MCF 10A (cell line): ENCODE data around the gene TSEN54. TPM values are rescaled to one million over a fixed set of nuclear protein-coding genes. Genes with fewer than 3 reads are reported as not detected.
A peak's percentile ranks its signal among the peaks of the same experiment; 100 is the strongest.

ENCODE experiments used
- BruUV-seq: library from RNA; stranded (reverse); fragments of 400-500 nt; replicated peaks from 2 replicates; lab custom pipeline; 2021; lab: Mats Ljungman, UMichigan
- CTCF ChIA-PET: fragments of 300-600 bp; sonication (Branson Sonifier 250); formaldehyde crosslinking; extraction: SDS; loops from one replicate; lab custom pipeline; 2021; ENCODE audit warnings: antibody characterized with exemption, inconsistent platforms; lab: Yijun Ruan, JAX
- POLR2A ChIA-PET: fragments of 300-600, 350-650 bp; sonication (Branson Sonifier 250); formaldehyde crosslinking; extraction: SDS; loops from one replicate; lab custom pipeline; 2020; ENCODE audit warnings: antibody characterized with exemption, inconsistent platforms; lab: Yijun Ruan, JAX
- DNase-seq: peaks from one replicate; pipeline ENCODE4 v3.0.0-alpha.2; 2018; ENCODE audit not compliant: unreplicated experiment
- H3K27ac Mint-ChIP-seq: one replicate; pipeline ENCODE4 v1.8.0; 2022; ENCODE audit warnings: mild to moderate bottlenecking, low read depth, mixed read lengths; ENCODE audit not compliant: unreplicated experiment
- H3K27me3 Mint-ChIP-seq: one replicate; pipeline ENCODE4 v1.8.0; 2022; ENCODE audit warnings: mixed read lengths; ENCODE audit not compliant: insufficient read depth, unreplicated experiment
- H3K36me3 Mint-ChIP-seq: one replicate; pipeline ENCODE4 v1.8.0; 2022; ENCODE audit warnings: mild to moderate bottlenecking, moderate library complexity, mixed read lengths; ENCODE audit not compliant: insufficient read depth, unreplicated experiment
- H3K4me1 Mint-ChIP-seq: one replicate; pipeline ENCODE4 v1.8.0; 2022; ENCODE audit warnings: mixed read lengths; ENCODE audit not compliant: insufficient read depth, unreplicated experiment
- H3K4me3 Mint-ChIP-seq: one replicate; pipeline ENCODE4 v1.8.0; 2022; ENCODE audit warnings: mild to moderate bottlenecking, moderate library complexity, mixed read lengths; ENCODE audit not compliant: unreplicated experiment
- H3K9me3 Mint-ChIP-seq: one replicate; pipeline ENCODE4 v1.8.0; 2022; ENCODE audit warnings: mixed read lengths; ENCODE audit not compliant: unreplicated experiment
- intact Hi-C: fragments of 100-400 bp; cut with micrococcal nuclease; formaldehyde crosslinking; loops from 2 replicates; pipeline ENCODE4 v1.14.1; 2022
- total RNA-seq: library from RNA; stranded (reverse); gene quantifications from 2 replicates; pipeline ENCODE4 v1.2.3, GENCODE V29; 2022
- TF ChIP-seq, protein P1 (sequence below): fragments of 200-600 bp; IDR thresholded peaks from one replicate; pipeline ENCODE4 v1.8.0; 2022; ENCODE audit warnings: antibody characterized with exemption, mild to moderate bottlenecking; ENCODE audit not compliant: unreplicated experiment

TSEN54 gene
- total RNA-seq, 1 experiment from 2014 or later = 13.3 TPM

DNA sequence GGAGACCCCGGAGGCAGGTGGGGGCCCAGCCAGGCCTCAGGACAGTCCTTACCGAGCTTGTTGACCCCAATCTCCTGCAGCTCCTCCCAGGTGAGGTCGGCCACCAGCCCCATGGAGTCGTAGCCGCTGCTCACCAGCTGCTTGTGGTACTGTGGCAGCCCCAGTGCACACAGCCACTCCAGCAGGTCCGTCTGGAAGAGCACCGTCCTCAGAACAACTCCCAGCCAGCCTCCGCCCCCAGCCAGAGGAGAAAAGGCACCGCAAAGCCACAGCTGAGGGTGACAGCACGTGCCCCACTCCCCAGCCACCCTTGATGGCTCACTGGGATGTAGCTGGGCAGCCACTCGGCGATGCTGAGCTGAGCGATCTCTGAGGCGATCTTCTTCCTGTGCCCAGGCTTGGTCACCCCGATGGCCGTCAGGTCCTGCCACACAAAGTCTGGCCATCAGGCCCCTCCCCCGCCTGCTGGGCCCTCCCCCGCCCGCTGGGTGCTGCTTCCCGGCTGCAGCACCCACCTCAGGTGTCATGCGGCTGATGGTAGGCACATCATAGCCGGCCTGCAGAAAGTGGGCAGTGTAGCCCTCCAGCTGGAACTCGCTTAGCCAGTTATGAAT, 12.9 kb upstream of the TSEN54 start:
- no peak overlapping the region for H3K27ac Mint-ChIP-seq
- H3K4me1 Mint-ChIP-seq = no peaks in the 10 kb centered on the region
- H3K4me3 Mint-ChIP-seq = no peak overlapping the region
- BruUV-seq = no TSS peak
- no peak for DNase-seq
- H3K27me3 Mint-ChIP-seq = no peaks in the 10 kb centered on the region
- CTCF ChIA-PET = interaction anchor here (0.5 to 1.5 kb wide), 8 partner anchors 10 to 130 kb away, joined by 3 to 5 read pairs (median 3); partner anchors contain the start of genes SMIM5 and TSEN54
- no peaks in the 10 kb centered on the region for H3K9me3 Mint-ChIP-seq
- POLR2A ChIA-PET = interaction anchor here (0.5 to 1.6 kb wide), 5 partner anchors 8 to 46 kb away, joined by 3 to 10 read pairs (median 3); partner anchors contain the start of gene LLGL2
- TF ChIP-seq, protein P1, sequence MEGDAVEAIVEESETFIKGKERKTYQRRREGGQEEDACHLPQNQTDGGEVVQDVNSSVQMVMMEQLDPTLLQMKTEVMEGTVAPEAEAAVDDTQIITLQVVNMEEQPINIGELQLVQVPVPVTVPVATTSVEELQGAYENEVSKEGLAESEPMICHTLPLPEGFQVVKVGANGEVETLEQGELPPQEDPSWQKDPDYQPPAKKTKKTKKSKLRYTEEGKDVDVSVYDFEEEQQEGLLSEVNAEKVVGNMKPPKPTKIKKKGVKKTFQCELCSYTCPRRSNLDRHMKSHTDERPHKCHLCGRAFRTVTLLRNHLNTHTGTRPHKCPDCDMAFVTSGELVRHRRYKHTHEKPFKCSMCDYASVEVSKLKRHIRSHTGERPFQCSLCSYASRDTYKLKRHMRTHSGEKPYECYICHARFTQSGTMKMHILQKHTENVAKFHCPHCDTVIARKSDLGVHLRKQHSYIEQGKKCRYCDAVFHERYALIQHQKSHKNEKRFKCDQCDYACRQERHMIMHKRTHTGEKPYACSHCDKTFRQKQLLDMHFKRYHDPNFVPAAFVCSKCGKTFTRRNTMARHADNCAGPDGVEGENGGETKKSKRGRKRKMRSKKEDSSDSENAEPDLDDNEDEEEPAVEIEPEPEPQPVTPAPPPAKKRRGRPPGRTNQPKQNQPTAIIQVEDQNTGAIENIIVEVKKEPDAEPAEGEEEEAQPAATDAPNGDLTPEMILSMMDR = no peak
- H3K36me3 Mint-ChIP-seq = peaks cover 27% of the 10 kb centered on the region
- intact Hi-C loops = no loop called here

DNA sequence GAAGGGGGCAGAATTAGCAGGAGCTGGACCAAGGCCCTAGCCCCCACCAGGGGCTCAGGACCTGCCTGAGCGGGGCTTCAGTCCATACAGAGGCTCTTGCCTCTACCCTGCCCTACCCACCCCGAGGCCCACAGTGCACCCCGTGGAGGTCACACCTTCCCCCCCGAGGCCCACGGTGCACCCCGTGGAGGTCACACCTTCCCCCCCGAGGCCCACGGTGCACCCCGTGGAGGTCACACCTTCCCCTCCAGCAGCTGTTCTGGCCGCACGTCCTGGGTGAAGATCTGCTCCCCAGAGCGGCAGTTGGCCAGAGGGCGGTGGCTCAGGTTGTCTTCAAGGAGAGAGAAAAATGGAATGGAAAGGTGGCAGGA, 12.4 kb upstream of the TSEN54 start:
- Mint-ChIP-seq H3K27me3 (no peaks in the 10 kb centered on the region), H3K4me3 (no peak overlapping the region), H3K36me3 (peaks cover 24% of the 10 kb centered on the region), H3K27ac (no peak overlapping the region), H3K4me1 (no peaks in the 10 kb centered on the region), H3K9me3 (no peaks in the 10 kb centered on the region)
- ChIA-PET CTCF (interaction anchor here (0.7 to 1.5 kb wide), 5 partner anchors 11 to 130 kb away, joined by 3 to 4 read pairs (median 3); no protein-coding TSS in a partner anchor), POLR2A (interaction anchor here (1.1 to 1.6 kb wide), 2 partner anchors 21 to 47 kb away, joined by 3 to 10 read pairs; partner anchors contain the start of gene LLGL2)
- TF ChIP-seq, protein P1 = no peak
- intact Hi-C loops = loop anchor here (1.0 kb wide), 1 partner anchor 78 kb away; no protein-coding TSS in a partner anchor
- no peak for DNase-seq
- no TSS peak for BruUV-seq

DNA sequence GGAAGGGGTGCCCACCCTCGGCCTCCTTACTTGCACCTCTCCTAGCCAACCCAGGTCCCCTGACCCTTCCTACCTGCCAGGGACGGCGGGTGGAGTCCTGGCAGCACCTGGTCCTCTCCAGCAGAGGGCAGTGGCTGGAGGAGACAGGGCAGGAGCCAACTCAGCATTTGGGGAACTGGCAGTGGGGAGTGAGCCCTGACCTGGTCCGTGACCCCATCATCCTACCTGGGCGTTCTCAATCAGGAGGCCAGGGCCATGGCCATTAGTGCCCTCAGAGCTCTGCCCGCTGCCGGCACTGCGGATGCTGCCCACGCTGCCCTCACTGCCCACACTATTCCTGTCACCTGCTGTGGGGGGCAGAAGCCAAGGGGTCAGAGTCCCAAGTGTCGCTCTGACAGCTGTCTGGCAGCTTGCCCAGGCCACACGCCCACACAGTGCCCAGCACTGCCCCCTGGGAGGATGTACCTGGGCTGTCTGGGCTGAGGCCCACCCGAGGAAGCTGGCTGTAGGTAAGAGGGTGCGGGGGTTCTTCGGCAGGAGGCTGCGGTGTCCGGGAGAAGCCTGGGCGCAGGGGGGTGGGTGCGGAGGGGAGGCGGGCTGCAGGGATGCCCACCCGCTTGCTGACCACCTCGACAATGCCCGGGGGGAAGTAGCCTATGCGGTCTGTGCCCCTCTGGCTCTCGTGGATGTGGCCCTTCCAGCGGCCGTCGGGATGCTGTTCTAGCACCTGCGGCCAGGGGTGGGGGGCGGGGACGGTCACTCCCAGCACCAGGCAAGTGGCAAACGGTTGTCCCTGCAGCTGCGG, 11.8 kb upstream of the TSEN54 start:
- peaks cover 29% of the 10 kb centered on the region for H3K36me3 Mint-ChIP-seq
- BruUV-seq = no TSS peak
- no peaks in the 10 kb centered on the region for H3K9me3 Mint-ChIP-seq
- peaks cover 6% of the 10 kb centered on the region for H3K4me1 Mint-ChIP-seq
- H3K27ac Mint-ChIP-seq = no peak overlapping the region
- TF ChIP-seq, protein P1 = peak; percentile 68
- H3K4me3 Mint-ChIP-seq = no peak overlapping the region
- DNase-seq = peak; percentile 55
- ChIA-PET POLR2A (interaction anchor here (0.7 to 1.6 kb wide), 2 partner anchors 21 to 102 kb away, joined by 3 to 10 read pairs; partner anchors contain the start of gene LLGL2), CTCF (interaction anchor here (0.6 to 1.5 kb wide), 7 partner anchors 11 to 129 kb away, joined by 3 to 4 read pairs (median 3); partner anchors contain the start of gene LLGL2)
- H3K27me3 Mint-ChIP-seq = no peaks in the 10 kb centered on the region
- intact Hi-C loops = loop anchor here (1.0 kb wide), 1 partner anchor 78 kb away; no protein-coding TSS in a partner anchor

DNA sequence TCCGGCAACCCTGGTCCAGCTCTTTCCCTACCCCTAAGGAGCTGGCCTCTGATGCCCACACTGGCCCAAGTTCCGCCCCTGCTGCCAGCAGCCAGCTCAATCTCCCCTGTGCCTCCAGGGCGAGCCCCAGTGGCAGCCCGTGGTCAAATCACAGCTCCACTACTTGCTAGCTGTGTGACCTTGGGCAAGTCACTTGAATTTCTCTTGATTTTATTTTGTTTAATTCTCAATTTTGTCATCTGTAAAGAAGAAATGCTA, 11.2 kb upstream of the TSEN54 start:
- Mint-ChIP-seq H3K4me3 (no peak overlapping the region), H3K4me1 (peaks cover 10% of the 10 kb centered on the region), H3K27me3 (no peaks in the 10 kb centered on the region), H3K27ac (no peak overlapping the region), H3K36me3 (peaks cover 33% of the 10 kb centered on the region), H3K9me3 (no peaks in the 10 kb centered on the region)
- ChIA-PET CTCF (interaction anchor here (0.6 to 1.5 kb wide), 5 partner anchors 20 to 153 kb away, joined by 3 to 4 read pairs (median 4); partner anchors contain the start of gene LLGL2), POLR2A (interaction anchor here (0.7 kb wide), 1 partner anchor 102 kb away, joined by 3 read pairs; no protein-coding TSS in a partner anchor)
- intact Hi-C loops = no loop called here
- DNase-seq = no peak
- TF ChIP-seq, protein P1 = no peak
- no TSS peak for BruUV-seq
